ENCODE data around the gene KCNV2.

The KCNV2 gene

DNA sequence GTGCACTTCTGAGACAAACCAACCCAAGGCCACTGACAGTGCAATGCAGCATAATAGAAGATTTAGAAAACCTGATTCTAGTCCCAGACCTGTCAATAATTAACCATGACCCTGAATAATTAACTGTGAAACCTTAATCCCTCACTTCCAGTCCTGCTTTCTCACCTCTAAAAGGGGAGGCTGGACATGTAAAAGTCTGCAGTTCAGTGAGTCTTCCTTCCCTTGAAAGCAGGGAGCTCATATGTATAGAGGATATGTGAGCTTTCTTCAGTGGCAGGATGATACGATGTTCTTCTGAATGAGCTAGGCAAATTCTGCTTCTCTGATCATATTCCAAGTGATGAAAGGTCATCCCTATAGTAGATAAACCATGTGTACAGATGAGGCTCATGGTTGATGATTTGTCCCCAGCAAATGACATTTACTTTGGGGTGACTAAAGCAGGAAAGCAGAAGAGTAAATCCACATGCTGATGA is 2.9 kb downstream of the KCNV2 start:
- no peak for TF ChIP-seq ZFX (IDR thresholded peaks at IDR 0.05)

DNA sequence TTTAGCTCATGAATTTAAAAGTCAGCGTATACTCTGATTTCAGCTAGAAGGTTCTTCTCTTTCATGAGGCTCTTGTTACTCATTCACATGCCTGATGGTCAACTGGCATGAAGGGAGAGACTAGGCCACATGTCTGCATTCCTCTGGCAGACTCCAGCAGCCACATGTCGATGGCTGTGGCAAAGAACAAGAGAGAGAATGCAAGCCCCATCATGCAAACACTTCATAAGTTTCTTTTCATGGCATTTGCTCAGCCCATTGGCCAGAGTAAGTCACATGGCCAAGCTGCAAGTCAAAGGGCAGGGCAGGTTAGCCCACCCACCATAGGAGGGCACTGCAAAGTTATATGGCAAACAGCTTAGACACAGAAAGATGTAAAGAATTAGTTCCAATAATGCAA is 5.4 kb downstream of the KCNV2 start:
- TF ChIP-seq CTCF (conservative IDR thresholded peaks at IDR 0.05) (no peak), ZFX (IDR thresholded peaks at IDR 0.05) (no peak)
- no peak overlapping the region for H3K27ac ChIP-seq

More for the DNA sequence above, 2.9 kb downstream of the KCNV2 start:
- H3K27ac ChIP-seq, result no peak overlapping the region

- no peak overlapping the region for H3K27ac ChIP-seq
- no peak for TF ChIP-seq ZFX (IDR thresholded peaks at IDR 0.05)
- TF ChIP-seq CTCF (conservative IDR thresholded peaks at IDR 0.05), result no peak
Measured at GRCh38 chr9:2723376-2724065, 6.2 kb downstream of the KCNV2 start.

DNA sequence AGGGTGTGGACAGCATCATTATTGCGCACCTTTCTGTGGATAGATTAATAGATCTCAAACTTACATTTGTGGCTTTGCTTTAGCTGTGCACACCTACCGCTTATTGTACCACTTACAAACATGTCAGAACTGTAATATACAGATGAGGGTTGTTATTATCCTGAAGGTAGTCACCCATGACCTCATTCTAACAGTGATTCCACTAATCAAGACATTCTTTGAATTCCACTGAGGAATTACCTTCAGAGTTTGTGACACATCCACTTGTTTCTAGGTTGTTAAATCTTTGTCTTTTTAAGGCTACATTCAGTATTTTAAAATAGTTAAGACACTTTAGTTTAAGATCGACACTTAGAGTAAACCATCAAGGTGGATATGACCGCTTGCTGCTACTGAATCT is 7.8 kb downstream of the KCNV2 start:
- H3K27ac ChIP-seq, result no peak overlapping the region
- TF ChIP-seq ZFX (IDR thresholded peaks at IDR 0.05), result no peak
- no peak for TF ChIP-seq CTCF (conservative IDR thresholded peaks at IDR 0.05)

DNA sequence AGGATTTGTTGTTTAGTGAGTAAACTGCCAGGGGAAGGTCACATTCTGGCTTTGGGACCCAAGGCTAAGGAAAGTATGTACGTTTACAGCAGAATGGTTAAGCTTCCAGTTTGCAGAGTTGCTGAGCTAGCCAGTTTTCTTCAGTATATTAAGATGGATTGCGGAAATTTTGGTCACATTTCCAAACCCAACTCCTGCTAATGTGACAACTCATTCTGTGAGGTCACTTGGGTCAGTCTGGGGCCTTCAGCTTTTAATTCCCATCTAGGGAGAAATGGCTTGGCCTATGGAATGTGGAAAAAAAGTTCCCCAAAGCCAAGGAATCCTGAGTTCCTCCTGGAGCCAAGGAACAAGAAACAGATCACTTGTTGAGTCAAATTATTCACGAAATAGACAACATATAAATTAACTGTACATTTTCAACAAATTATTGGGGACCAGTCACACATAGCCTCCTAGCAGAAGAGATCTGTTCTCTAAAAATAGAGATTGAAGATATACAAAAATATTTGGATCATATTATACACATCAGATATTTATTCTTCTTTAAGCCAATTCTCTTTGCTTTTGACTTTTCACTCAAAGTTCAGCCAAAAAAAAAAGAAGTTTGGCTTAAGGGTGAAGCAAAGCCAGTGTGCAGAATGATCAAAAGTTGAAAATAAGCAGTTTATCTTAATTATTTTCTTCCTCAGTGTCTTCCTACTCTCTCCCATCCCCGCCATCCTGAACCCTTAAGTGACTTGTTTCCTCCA is 8.8 kb downstream of the KCNV2 start:
- TF ChIP-seq CTCF (conservative IDR thresholded peaks at IDR 0.05) (no peak), ZFX (IDR thresholded peaks at IDR 0.05) (no peak)
- no peak overlapping the region for H3K27ac ChIP-seq

- TF ChIP-seq CTCF (conservative IDR thresholded peaks at IDR 0.05) (no peak), ZFX (IDR thresholded peaks at IDR 0.05) (no peak)
- no peak overlapping the region for H3K27ac ChIP-seq
Measured at GRCh38 chr9:2726650-2727340, 9.5 kb downstream of the KCNV2 start.

DNA sequence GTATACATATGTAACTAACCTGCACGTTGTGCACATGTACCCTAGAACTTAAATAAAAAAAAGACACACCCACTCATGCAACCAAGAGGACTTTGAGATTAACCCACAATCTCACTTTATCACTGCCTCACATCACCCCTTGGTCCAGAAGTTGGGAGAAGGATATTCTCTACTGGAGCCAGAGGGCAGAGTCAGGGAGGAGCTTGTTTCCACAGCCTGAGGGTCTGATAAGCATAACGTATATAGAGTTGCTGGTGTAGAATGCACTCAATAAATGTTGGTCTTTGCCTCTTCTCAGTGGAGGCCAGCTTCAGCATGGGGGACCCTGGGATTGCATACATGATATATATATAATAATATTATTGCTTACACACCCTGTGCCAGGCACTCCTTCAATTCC is 10.1 kb downstream of the KCNV2 start:
- TF ChIP-seq ZFX (IDR thresholded peaks at IDR 0.05) (no peak), CTCF (conservative IDR thresholded peaks at IDR 0.05) (no peak)
- no peak overlapping the region for H3K27ac ChIP-seq
